ENCODE data around the gene GAS2L1. TPM values are rescaled to one million over a fixed set of nuclear protein-coding genes. Genes with fewer than 3 reads are reported as not detected.
A peak's percentile ranks its signal among the peaks of the same experiment; 100 is the strongest.

The GAS2L1 gene
- total RNA-seq, 2 donors from 2014 or later, result 1.9 to 2.9 TPM

GRCh38 chr22:29320546-29320945, 14.1 kb downstream of the GAS2L1 start:
- H3K36me3 Mint-ChIP-seq (ENCODE audit: low read depth), result peaks cover 6% of the 10 kb centered on the region
- no peak for ATAC-seq (replicated peaks)
- no peaks in the 10 kb centered on the region for H3K9me3 Mint-ChIP-seq
- no peaks in the 10 kb centered on the region for H3K4me1 Mint-ChIP-seq
- H3K27ac Mint-ChIP-seq, result no peak overlapping the region
- peaks cover 11% of the 10 kb centered on the region for H3K27me3 Mint-ChIP-seq
- no peak overlapping the region for H3K4me3 Mint-ChIP-seq

GRCh38 chr22:29323641-29324040, 17.2 kb downstream of the GAS2L1 start:
- H3K4me3 Mint-ChIP-seq, result no peak overlapping the region
- no peaks in the 10 kb centered on the region for H3K27me3 Mint-ChIP-seq
- H3K4me1 Mint-ChIP-seq, result no peaks in the 10 kb centered on the region
- no peak for ATAC-seq (replicated peaks)
- no peaks in the 10 kb centered on the region for H3K9me3 Mint-ChIP-seq
- no peak overlapping the region for H3K27ac Mint-ChIP-seq
- H3K36me3 Mint-ChIP-seq (ENCODE audit: low read depth), result no peaks in the 10 kb centered on the region

- peaks cover 6% of the 10 kb centered on the region for H3K36me3 Mint-ChIP-seq (ENCODE audit: low read depth)
- H3K27ac Mint-ChIP-seq, result no peak overlapping the region
- ATAC-seq (replicated peaks), result no peak
- no peaks in the 10 kb centered on the region for H3K27me3 Mint-ChIP-seq
- no peaks in the 10 kb centered on the region for H3K9me3 Mint-ChIP-seq
- H3K4me1 Mint-ChIP-seq, result no peaks in the 10 kb centered on the region
- H3K4me3 Mint-ChIP-seq, result no peak overlapping the region
Observed at GRCh38 chr22:29325356-29325755, 18.9 kb downstream of the GAS2L1 start.

GRCh38 chr22:29325785-29326315, 19.4 kb downstream of the GAS2L1 start:
- Mint-ChIP-seq H3K4me3 (no peak overlapping the region), H3K4me1 (no peaks in the 10 kb centered on the region), H3K36me3 (ENCODE audit: low read depth) (peaks cover 6% of the 10 kb centered on the region), H3K27ac (no peak overlapping the region), H3K9me3 (no peaks in the 10 kb centered on the region), H3K27me3 (no peaks in the 10 kb centered on the region)
- ATAC-seq (replicated peaks), result no peak

GRCh38 chr22:29326481-29326880, 20.0 kb downstream of the GAS2L1 start:
- H3K36me3 Mint-ChIP-seq (ENCODE audit: low read depth), result peaks cover 6% of the 10 kb centered on the region
- H3K27ac Mint-ChIP-seq, result no peak overlapping the region
- no peaks in the 10 kb centered on the region for H3K9me3 Mint-ChIP-seq
- no peak overlapping the region for H3K4me3 Mint-ChIP-seq
- H3K4me1 Mint-ChIP-seq, result no peaks in the 10 kb centered on the region
- H3K27me3 Mint-ChIP-seq, result no peaks in the 10 kb centered on the region
- no peak for ATAC-seq (replicated peaks)

- H3K9me3 Mint-ChIP-seq, result no peaks in the 10 kb centered on the region
- no peak for ATAC-seq (replicated peaks)
- no peak overlapping the region for H3K27ac Mint-ChIP-seq
- H3K27me3 Mint-ChIP-seq, result no peaks in the 10 kb centered on the region
- peaks cover 6% of the 10 kb centered on the region for H3K36me3 Mint-ChIP-seq (ENCODE audit: low read depth)
- no peak overlapping the region for H3K4me3 Mint-ChIP-seq
- no peaks in the 10 kb centered on the region for H3K4me1 Mint-ChIP-seq
Observed at GRCh38 chr22:29327089-29327764, 20.8 kb downstream of the GAS2L1 start.

- Mint-ChIP-seq H3K27me3 (no peaks in the 10 kb centered on the region), H3K36me3 (ENCODE audit: low read depth) (peaks cover 6% of the 10 kb centered on the region), H3K4me1 (no peaks in the 10 kb centered on the region), H3K27ac (no peak overlapping the region), H3K9me3 (no peaks in the 10 kb centered on the region), H3K4me3 (no peak overlapping the region)
- peak; percentile 7 for ATAC-seq (replicated peaks)
Observed at GRCh38 chr22:29328055-29328454, 21.6 kb downstream of the GAS2L1 start.

GRCh38 chr22:29328566-29329500, 22.4 kb downstream of the GAS2L1 start:
- H3K36me3 Mint-ChIP-seq (ENCODE audit: low read depth), result peaks cover 13% of the 10 kb centered on the region
- no peaks in the 10 kb centered on the region for H3K9me3 Mint-ChIP-seq
- H3K27ac Mint-ChIP-seq, result no peak overlapping the region
- H3K4me3 Mint-ChIP-seq, result no peak overlapping the region
- no peaks in the 10 kb centered on the region for H3K4me1 Mint-ChIP-seq
- H3K27me3 Mint-ChIP-seq, result no peaks in the 10 kb centered on the region
- ATAC-seq (replicated peaks), result no peak

- no peaks in the 10 kb centered on the region for H3K27me3 Mint-ChIP-seq
- H3K4me1 Mint-ChIP-seq, result no peaks in the 10 kb centered on the region
- peaks cover 13% of the 10 kb centered on the region for H3K36me3 Mint-ChIP-seq (ENCODE audit: low read depth)
- no peak overlapping the region for H3K4me3 Mint-ChIP-seq
- no peak overlapping the region for H3K27ac Mint-ChIP-seq
- ATAC-seq (replicated peaks), result no peak
- H3K9me3 Mint-ChIP-seq, result no peaks in the 10 kb centered on the region
Observed at GRCh38 chr22:29329581-29329980, 23.1 kb downstream of the GAS2L1 start.

GRCh38 chr22:29330291-29330690, 23.8 kb downstream of the GAS2L1 start:
- no peaks in the 10 kb centered on the region for H3K4me1 Mint-ChIP-seq
- no peaks in the 10 kb centered on the region for H3K9me3 Mint-ChIP-seq
- no peak overlapping the region for H3K27ac Mint-ChIP-seq
- no peaks in the 10 kb centered on the region for H3K27me3 Mint-ChIP-seq
- no peak overlapping the region for H3K4me3 Mint-ChIP-seq
- no peak for ATAC-seq (replicated peaks)
- peaks cover 13% of the 10 kb centered on the region for H3K36me3 Mint-ChIP-seq (ENCODE audit: low read depth)

- no peaks in the 10 kb centered on the region for H3K9me3 Mint-ChIP-seq
- no peak overlapping the region for H3K4me3 Mint-ChIP-seq
- peaks cover 17% of the 10 kb centered on the region for H3K36me3 Mint-ChIP-seq (ENCODE audit: low read depth)
- H3K4me1 Mint-ChIP-seq, result no peaks in the 10 kb centered on the region
- no peaks in the 10 kb centered on the region for H3K27me3 Mint-ChIP-seq
- ATAC-seq (replicated peaks), result no peak
- H3K27ac Mint-ChIP-seq, result no peak overlapping the region
Observed at GRCh38 chr22:29330753-29331152, 24.3 kb downstream of the GAS2L1 start.

- Mint-ChIP-seq H3K27me3 (no peaks in the 10 kb centered on the region), H3K4me1 (no peaks in the 10 kb centered on the region), H3K27ac (no peak overlapping the region), H3K9me3 (no peaks in the 10 kb centered on the region), H3K4me3 (no peak overlapping the region), H3K36me3 (ENCODE audit: low read depth) (peaks cover 22% of the 10 kb centered on the region)
- no peak for ATAC-seq (replicated peaks)
Observed at GRCh38 chr22:29331213-29331612, 24.8 kb downstream of the GAS2L1 start.

GRCh38 chr22:29331658-29332300, 25.3 kb downstream of the GAS2L1 start:
- Mint-ChIP-seq H3K27me3 (no peaks in the 10 kb centered on the region), H3K9me3 (no peaks in the 10 kb centered on the region), H3K27ac (no peak overlapping the region), H3K4me1 (no peaks in the 10 kb centered on the region), H3K36me3 (ENCODE audit: low read depth) (peaks cover 27% of the 10 kb centered on the region), H3K4me3 (no peak overlapping the region)
- no peak for ATAC-seq (replicated peaks)

GRCh38 chr22:29332886-29333496, 26.5 kb downstream of the GAS2L1 start:
- Mint-ChIP-seq H3K4me1 (no peaks in the 10 kb centered on the region), H3K27me3 (no peaks in the 10 kb centered on the region), H3K9me3 (no peaks in the 10 kb centered on the region), H3K4me3 (no peak overlapping the region), H3K27ac (no peak overlapping the region), H3K36me3 (ENCODE audit: low read depth) (peaks cover 38% of the 10 kb centered on the region)
- ATAC-seq (replicated peaks), result no peak
